Astrocyte (in vitro differentiated cells and primary cell): ENCODE results near the gene FAM236B. TPM values are rescaled to one million over a fixed set of nuclear protein-coding genes. Genes with fewer than 3 reads are reported as not detected.
"Not testable (repeated sequence)": the region's sequence is repeated elsewhere in the genome, so short reads cannot be mapped to it uniquely, and the experiment has no call there.

Experiments
- DNase-seq: peaks from one replicate; pipeline ENCODE4 v3.0.0-alpha.2; 2010; ENCODE audit warnings: low read depth
- FAIRE-seq: peaks from 2 replicates; lab custom pipeline; 2011; peaks lifted over from hg19 to GRCh38; lab: Jason Lieb, UNC
- H2AFZ ChIP-seq: 2 replicates; pipeline ENCODE4 v1.6.0; 2012; ENCODE audit warnings: low read depth, low read length, inconsistent platforms
- H3K27ac ChIP-seq: 2 replicates; pipeline ENCODE4 v1.5.1; 2011; ENCODE audit warnings: low read depth, low read length, inconsistent platforms
- H3K27me3 ChIP-seq: 2 replicates; pipeline ENCODE4 v1.6.0; 2011; ENCODE audit warnings: low read length, inconsistent platforms; ENCODE audit not compliant: insufficient read depth
- H3K36me3 ChIP-seq: 2 replicates; pipeline ENCODE4 v1.5.1; 2011; ENCODE audit warnings: low read length, inconsistent platforms; ENCODE audit not compliant: insufficient read depth
- H3K4me1 ChIP-seq: 2 replicates; pipeline ENCODE4 v1.5.1; 2011; ENCODE audit warnings: low read length, inconsistent platforms; ENCODE audit not compliant: insufficient read depth
- H3K4me2 ChIP-seq: 2 replicates; pipeline ENCODE4 v1.6.0; 2012; ENCODE audit warnings: low read length, inconsistent platforms
- H3K4me3 ChIP-seq: 2 replicates; pipeline ENCODE4 v1.5.1; 2011; ENCODE audit warnings: low read depth, mild to moderate bottlenecking, low read length, inconsistent platforms; ENCODE audit not compliant: insufficient read depth
- H3K79me2 ChIP-seq: 2 replicates; pipeline ENCODE4 v1.6.0; 2012; ENCODE audit warnings: mild to moderate bottlenecking, low read length, inconsistent platforms; ENCODE audit not compliant: insufficient read depth
- H3K9ac ChIP-seq: 2 replicates; pipeline ENCODE4 v1.6.0; 2012; ENCODE audit warnings: mild to moderate bottlenecking, low read length, inconsistent platforms
- H3K9me3 ChIP-seq: 2 replicates; pipeline ENCODE4 v1.5.1; 2012; ENCODE audit warnings: low read depth, mild to moderate bottlenecking, low read length, inconsistent platforms; ENCODE audit not compliant: insufficient read depth
- H4K20me1 ChIP-seq: 2 replicates; pipeline ENCODE4 v1.6.0; 2012; ENCODE audit warnings: low read length, inconsistent platforms; ENCODE audit not compliant: insufficient read depth
- H3K27ac Mint-ChIP-seq: one replicate; pipeline ENCODE4 v1.8.0; 2021; ENCODE audit warnings: mild to moderate bottlenecking, mixed read lengths; ENCODE audit not compliant: unreplicated experiment
- H3K27me3 Mint-ChIP-seq: one replicate; pipeline ENCODE4 v1.8.0; 2021; ENCODE audit warnings: low read depth, mixed read lengths; ENCODE audit not compliant: unreplicated experiment
- H3K36me3 Mint-ChIP-seq: one replicate; pipeline ENCODE4 v1.8.0; 2021; ENCODE audit warnings: low read depth, mixed read lengths; ENCODE audit not compliant: unreplicated experiment
- H3K4me1 Mint-ChIP-seq: one replicate; pipeline ENCODE4 v1.8.0; 2021; ENCODE audit warnings: low read depth, mixed read lengths; ENCODE audit not compliant: unreplicated experiment
- H3K4me3 Mint-ChIP-seq: one replicate; pipeline ENCODE4 v1.8.0; 2021; ENCODE audit warnings: mild to moderate bottlenecking, moderate library complexity, mixed read lengths; ENCODE audit not compliant: unreplicated experiment
- H3K9me3 Mint-ChIP-seq: one replicate; pipeline ENCODE4 v1.8.0; 2021; ENCODE audit warnings: mild to moderate bottlenecking, mixed read lengths; ENCODE audit not compliant: unreplicated experiment
- total RNA-seq: library from RNA; stranded (reverse); gene quantifications from 2 replicates; pipeline ENCODE4 v1.2.1, GENCODE V29; 2021

FAM236B gene
- total RNA-seq, 1 donor from 2014 or later: not detected

GRCh38 chrX:72783365-72783936 is 991 bp upstream of the FAM236B start:
- not testable (repeated sequence) for H3K4me3 Mint-ChIP-seq, DNase-seq, H3K4me3 ChIP-seq, H3K4me1 Mint-ChIP-seq, H3K79me2 ChIP-seq, H3K4me1 ChIP-seq, H3K27me3 Mint-ChIP-seq, H3K9me3 ChIP-seq, H2AFZ ChIP-seq, H4K20me1 ChIP-seq, H3K9ac ChIP-seq, H3K27ac Mint-ChIP-seq, H3K27ac ChIP-seq, H3K27me3 ChIP-seq, H3K9me3 Mint-ChIP-seq, FAIRE-seq, H3K36me3 ChIP-seq, H3K4me2 ChIP-seq, H3K36me3 Mint-ChIP-seq

GRCh38 chrX:72778146-72778545 is 4.3 kb downstream of the FAM236B start:
- not testable (repeated sequence) for H3K4me1 Mint-ChIP-seq, H3K27me3 ChIP-seq, H3K4me1 ChIP-seq, H3K4me3 Mint-ChIP-seq, H3K27me3 Mint-ChIP-seq, H3K9ac ChIP-seq, H3K9me3 Mint-ChIP-seq, H3K9me3 ChIP-seq, H3K4me2 ChIP-seq, H3K27ac Mint-ChIP-seq, H3K79me2 ChIP-seq, DNase-seq, H2AFZ ChIP-seq, H3K36me3 Mint-ChIP-seq, H3K27ac ChIP-seq, H3K4me3 ChIP-seq, H4K20me1 ChIP-seq, H3K36me3 ChIP-seq
- peak; percentile 95 for FAIRE-seq

GRCh38 chrX:72777467-72777790 is 5.0 kb downstream of the FAM236B start:
- H4K20me1 ChIP-seq, H3K9ac ChIP-seq, H3K79me2 ChIP-seq, H3K27me3 Mint-ChIP-seq, H3K27me3 ChIP-seq, H3K27ac ChIP-seq, H3K4me2 ChIP-seq, H3K4me1 Mint-ChIP-seq, H3K9me3 Mint-ChIP-seq, FAIRE-seq, H3K4me3 ChIP-seq, H2AFZ ChIP-seq, H3K36me3 Mint-ChIP-seq, H3K9me3 ChIP-seq, DNase-seq, H3K36me3 ChIP-seq, H3K4me1 ChIP-seq, H3K4me3 Mint-ChIP-seq, H3K27ac Mint-ChIP-seq: not testable (repeated sequence)

- H3K4me3 ChIP-seq, H3K9me3 ChIP-seq, H3K27ac Mint-ChIP-seq, H3K27ac ChIP-seq, H3K27me3 Mint-ChIP-seq, H3K27me3 ChIP-seq, H3K9ac ChIP-seq, DNase-seq, H4K20me1 ChIP-seq, H3K36me3 ChIP-seq, H3K36me3 Mint-ChIP-seq, H3K4me3 Mint-ChIP-seq, H3K4me1 Mint-ChIP-seq, H2AFZ ChIP-seq, H3K79me2 ChIP-seq, H3K4me1 ChIP-seq, H3K4me2 ChIP-seq, H3K9me3 Mint-ChIP-seq: not testable (repeated sequence)
- FAIRE-seq: peak; percentile 9
Observed at GRCh38 chrX:72776653-72777466, 5.6 kb downstream of the FAM236B start, which contains the start of gene DMRTC1B. TSS of gene DMRTC1B (plus strand) at chrX:72776890. CDS start at chrX:72845136, 68,246 bp downstream.

- not testable (repeated sequence) for H3K9me3 ChIP-seq, FAIRE-seq, H3K36me3 ChIP-seq, H3K27me3 Mint-ChIP-seq, H3K4me2 ChIP-seq, H3K9ac ChIP-seq, H3K27me3 ChIP-seq, H3K79me2 ChIP-seq, H3K4me3 Mint-ChIP-seq, H3K9me3 Mint-ChIP-seq, H3K27ac ChIP-seq, H2AFZ ChIP-seq, H4K20me1 ChIP-seq, H3K36me3 Mint-ChIP-seq, DNase-seq, H3K4me1 Mint-ChIP-seq, H3K4me1 ChIP-seq, H3K27ac Mint-ChIP-seq, H3K4me3 ChIP-seq
Observed at GRCh38 chrX:72760454-72760853, 22.0 kb downstream of the FAM236B start.

- H3K27ac ChIP-seq, H2AFZ ChIP-seq, H3K4me1 ChIP-seq, H3K36me3 ChIP-seq, FAIRE-seq, DNase-seq, H3K9ac ChIP-seq, H3K4me2 ChIP-seq, H3K27ac Mint-ChIP-seq, H4K20me1 ChIP-seq, H3K36me3 Mint-ChIP-seq, H3K9me3 Mint-ChIP-seq, H3K27me3 ChIP-seq, H3K4me3 Mint-ChIP-seq, H3K27me3 Mint-ChIP-seq, H3K4me1 Mint-ChIP-seq, H3K4me3 ChIP-seq, H3K9me3 ChIP-seq, H3K79me2 ChIP-seq: not testable (repeated sequence)
Observed at GRCh38 chrX:72748545-72748944, 33.9 kb downstream of the FAM236B start.
